NCI-H748 (cell line): Measurements from ENCODE around the gene ANKLE2.

Source experiments
- DNase-seq: peaks from one replicate; lab custom pipeline; 2025; ENCODE audit not compliant: unreplicated experiment; lab: John Stamatoyannopoulos, UW

The ANKLE2 gene

GRCh38 chr12:132747896-132748295 is 13.7 kb downstream of the ANKLE2 start:
- no peak for DNase-seq

GRCh38 chr12:132747395-132747794 is 14.2 kb downstream of the ANKLE2 start:
- DNase-seq, result no peak

GRCh38 chr12:132746613-132747012 is 15.0 kb downstream of the ANKLE2 start:
- no peak for DNase-seq

GRCh38 chr12:132743831-132744230 is 17.8 kb downstream of the ANKLE2 start:
- no peak for DNase-seq

- DNase-seq, result no peak
Measured at GRCh38 chr12:132741620-132742019, 20.0 kb downstream of the ANKLE2 start.

- DNase-seq, result no peak
Measured at GRCh38 chr12:132740652-132741051, 21.0 kb downstream of the ANKLE2 start.

- no peak for DNase-seq
Measured at GRCh38 chr12:132740313-132740646, 21.4 kb downstream of the ANKLE2 start.

GRCh38 chr12:132739600-132740312 is 21.9 kb downstream of the ANKLE2 start:
- DNase-seq, result no peak

GRCh38 chr12:132736913-132737312 is 24.7 kb downstream of the ANKLE2 start:
- DNase-seq, result no peak

- no peak for DNase-seq
Measured at GRCh38 chr12:132736378-132736777, 25.3 kb downstream of the ANKLE2 start.

- no peak for DNase-seq
Measured at GRCh38 chr12:132735496-132735895, 26.1 kb downstream of the ANKLE2 start.

- no peak for DNase-seq
Measured at GRCh38 chr12:132734206-132734605, 27.4 kb downstream of the ANKLE2 start.

GRCh38 chr12:132731574-132731973 is 30.1 kb downstream of the ANKLE2 start:
- DNase-seq, result no peak

- DNase-seq, result no peak
Measured at GRCh38 chr12:132730353-132730752, 31.3 kb downstream of the ANKLE2 start.

- no peak for DNase-seq
Measured at GRCh38 chr12:132729541-132730320, 31.9 kb downstream of the ANKLE2 start.

GRCh38 chr12:132728502-132728901 is 33.1 kb downstream of the ANKLE2 start:
- no peak for DNase-seq

GRCh38 chr12:132727091-132727794 is 34.4 kb downstream of the ANKLE2 start:
- DNase-seq, result no peak

GRCh38 chr12:132726386-132726785 is 35.2 kb downstream of the ANKLE2 start:
- DNase-seq, result no peak

- no peak for DNase-seq
Measured at GRCh38 chr12:132724506-132725241, 37.0 kb downstream of the ANKLE2 start.

- DNase-seq, result no peak
Measured at GRCh38 chr12:132723764-132724140, 37.9 kb downstream of the ANKLE2 start.

GRCh38 chr12:132723015-132723763 is 38.4 kb downstream of the ANKLE2 start:
- DNase-seq, result no peak
